CD14-positive monocyte (primary cell): ENCODE data around the gene MYL12B. TPM values are rescaled to one million over a fixed set of nuclear protein-coding genes. Genes with fewer than 3 reads are reported as not detected.

Experiments used
- DNase-seq, 3 donors: peaks; one replicate each; pipeline ENCODE4 v3.0.0-alpha.2; 2011 to 2022
- H2AFZ ChIP-seq: 2 replicates; pipeline ENCODE4 v1.6.0; 2012; ENCODE audit warnings: mild to moderate bottlenecking, low read depth, low read length, inconsistent platforms; ENCODE audit not compliant: insufficient read depth, poor library complexity, severe bottlenecking
- H3K27ac ChIP-seq, 2 donors: 1 replicate in 1 of 2; 2 replicates in 1 of 2; pipeline ENCODE4 v1.5.1; 2012 to 2013; ENCODE audit warnings: low read length in 2 of 2, control low read depth in 1 of 2, inconsistent platforms in 1 of 2, low read depth in 1 of 2, mild to moderate bottlenecking in 1 of 2
- H3K27me3 ChIP-seq, 2 donors: one replicate each; pipeline versions ENCODE4 v1.6.0 to v1.6.1; 2011 to 2013; ENCODE audit warnings: low read length in 2 of 2; ENCODE audit not compliant: control insufficient read depth in 2 of 2, insufficient read depth in 2 of 2
- H3K36me3 ChIP-seq, 2 donors: replicated peaks in 1 of 2; 1 replicate in 1 of 2; 2 replicates in 1 of 2; pipeline versions ENCODE4 v1.5.1 to v1.6.1; 2012 to 2013; ENCODE audit warnings: low read length in 2 of 2, control low read depth in 1 of 2, inconsistent platforms in 1 of 2, mild to moderate bottlenecking in 1 of 2; ENCODE audit not compliant: insufficient read depth in 2 of 2, control insufficient read depth in 1 of 2
- H3K4me1 ChIP-seq, 2 donors: 1 replicate in 1 of 2; 2 replicates in 1 of 2; pipeline versions ENCODE4 v1.5.1 to v1.6.1; 2012 to 2013; ENCODE audit warnings: low read length in 2 of 2, control low read depth in 1 of 2, inconsistent platforms in 1 of 2, mild to moderate bottlenecking in 1 of 2, moderate library complexity in 1 of 2; ENCODE audit not compliant: insufficient read depth in 2 of 2, control insufficient read depth in 1 of 2
- H3K4me2 ChIP-seq: replicated peaks from 2 replicates; pipeline ENCODE3; 2012; ENCODE audit warnings: low read length, moderate library complexity, mild to moderate bottlenecking; ENCODE audit not compliant: poor library complexity, severe bottlenecking; ENCODE audit errors: extremely low read depth
- H3K4me3 ChIP-seq, 3 experiments: fragments of 200-600 bp in 1 of 3; sonication (generic) in 1 of 3; replicated peaks in 1 of 3; 1 replicate in 2 of 3; 2 replicates in 1 of 3; pipeline ENCODE4 v1.5.1; 2011 to 2013; ENCODE audit warnings: low read length in 3 of 3, mild to moderate bottlenecking in 3 of 3, control low read depth in 2 of 3, low read depth in 2 of 3, inconsistent platforms in 1 of 3, moderate library complexity in 1 of 3
- H3K79me2 ChIP-seq: 2 replicates; pipeline ENCODE4 v1.6.0; 2012; ENCODE audit warnings: mild to moderate bottlenecking, control low read depth, inconsistent platforms, low read length, moderate library complexity; ENCODE audit not compliant: insufficient read depth
- H3K9ac ChIP-seq: 2 replicates; pipeline ENCODE4 v1.6.0; 2017; ENCODE audit warnings: low read length, mild to moderate bottlenecking; ENCODE audit not compliant: insufficient read depth, poor library complexity, severe bottlenecking
- H3K9me3 ChIP-seq, 2 donors: replicated peaks in 1 of 2; 1 replicate in 1 of 2; 2 replicates in 1 of 2; pipeline versions ENCODE4 v1.5.1 to v1.6.1; 2012 to 2013; ENCODE audit warnings: low read length in 2 of 2, control low read depth in 1 of 2; ENCODE audit not compliant: control insufficient read depth in 1 of 2, insufficient read depth in 1 of 2
- H4K20me1 ChIP-seq: 2 replicates; pipeline ENCODE4 v1.6.0; 2012; ENCODE audit warnings: mild to moderate bottlenecking, low read length, control low read depth, moderate library complexity; ENCODE audit not compliant: insufficient read depth
- H3K27ac Mint-ChIP-seq, 7 donors: one replicate each; pipeline ENCODE4 v1.8.0; 2020; ENCODE audit warnings: mild to moderate bottlenecking in 7 of 7, mixed read lengths in 7 of 7, moderate library complexity in 6 of 7, inconsistent platforms in 2 of 7
- H3K27me3 Mint-ChIP-seq, 3 donors: one replicate each; pipeline ENCODE4 v1.8.0; 2021 to 2022; ENCODE audit warnings: low read depth in 3 of 3, mild to moderate bottlenecking in 3 of 3, mixed read lengths in 3 of 3, moderate library complexity in 3 of 3, inconsistent platforms in 1 of 3
- H3K36me3 Mint-ChIP-seq, 2 donors: one replicate each; pipeline ENCODE4 v1.8.0; 2020; ENCODE audit warnings: mixed read lengths in 2 of 2, inconsistent platforms in 1 of 2, mild to moderate bottlenecking in 1 of 2
- H3K4me1 Mint-ChIP-seq: one replicate; pipeline ENCODE4 v1.8.0; 2020; ENCODE audit warnings: mild to moderate bottlenecking, mixed read lengths
- H3K4me3 Mint-ChIP-seq, 2 donors: one replicate each; pipeline ENCODE4 v1.8.0; 2020; ENCODE audit warnings: mild to moderate bottlenecking in 2 of 2, mixed read lengths in 2 of 2, moderate library complexity in 1 of 2
- H3K9me3 Mint-ChIP-seq, 7 donors: one replicate each; pipeline ENCODE4 v1.8.0; 2020 to 2022; ENCODE audit warnings: mixed read lengths in 7 of 7, mild to moderate bottlenecking in 6 of 7, moderate library complexity in 6 of 7, inconsistent platforms in 2 of 7
- WGBS: methylation state at CpG from one replicate; pipeline ENCODE4 v1.1.5; 2013; ENCODE audit warnings: missing lambda C conversion rate; ENCODE audit not compliant: insufficient coverage; 5-methylcytosine and 5-hydroxymethylcytosine counted together
- intact Hi-C, 2 donors: fragments of 100-400 bp; cut with micrococcal nuclease; formaldehyde crosslinking; loops; one replicate each; pipeline versions ENCODE4 v1.15.0 to v1.15.1; 2023
- polyA plus RNA-seq, 3 donors: library from polyadenylated mRNA; depleted of rRNA in 1 of 3; unstranded in 2 of 3; stranded (reverse) in 1 of 3; fragments of 300-500 nt in 2 of 3; fragments of >200 nt in 1 of 3; fragmentation: Illumina TruSeq in 2 of 3; gene quantifications; 1 replicate in 2 of 3; 2 replicates in 1 of 3; pipeline ENCODE4 v1.2.3, GENCODE V29; 2012 to 2021
- TF ChIP-seq, protein P1 (sequence below): fragments of 200-600 bp; IDR thresholded peaks from one replicate; pipeline ENCODE4 v1.8.0; 2022; ENCODE audit warnings: antibody characterized with exemption, mild to moderate bottlenecking

MYL12B gene
- polyA plus RNA-seq, 3 donors = 295 to 814 (median 727) TPM

DNA sequence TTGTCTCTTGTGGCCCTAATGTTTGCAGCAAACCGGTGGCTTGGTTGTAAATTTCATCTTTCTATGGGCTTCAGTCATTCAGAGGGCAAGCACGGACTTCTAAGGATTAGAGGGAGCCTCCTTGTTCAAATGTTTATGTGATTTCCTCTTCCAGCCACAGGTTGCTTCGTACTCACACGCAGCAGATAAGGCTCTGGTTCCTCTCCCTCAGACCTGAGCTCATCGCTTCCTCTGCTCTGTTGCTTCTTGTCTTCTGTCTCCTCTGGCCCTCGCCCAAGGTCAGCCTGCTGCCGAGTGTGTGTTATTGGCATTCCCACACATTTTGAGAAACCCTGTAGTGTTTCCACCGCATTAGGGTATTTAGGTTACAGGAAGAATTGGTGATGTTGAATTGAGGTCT is 44.0 kb downstream of the MYL12B start:
- Histone ChIP-seq H3K27me3 (no peaks in the 10 kb centered on the region), H3K4me1 (no peaks in the 10 kb centered on the region), H4K20me1 (no peaks in the 10 kb centered on the region), H3K27ac (no peak overlapping the region), H2AFZ (peak overlapping the region; percentile 16), H3K9me3 (no peaks in the 10 kb centered on the region), H3K9ac (no peak overlapping the region), H3K79me2 (no peaks in the 10 kb centered on the region), H3K4me2 (no peak overlapping the region), H3K36me3 (no peaks in the 10 kb centered on the region), H3K4me3 (no peak overlapping the region)
- peaks cover 0 to 3% (median 0%) of the 10 kb centered on the region in 7 donors for H3K9me3 Mint-ChIP-seq
- peak overlapping the region in 1 of 7 donors; percentile 8 for H3K27ac Mint-ChIP-seq
- peaks cover 2 to 13% (median 3%) of the 10 kb centered on the region in 3 donors for H3K27me3 Mint-ChIP-seq
- H3K4me3 Mint-ChIP-seq = no peak overlapping the region
- no peak for DNase-seq
- intact Hi-C loops = no loop called here
- TF ChIP-seq, protein P1, sequence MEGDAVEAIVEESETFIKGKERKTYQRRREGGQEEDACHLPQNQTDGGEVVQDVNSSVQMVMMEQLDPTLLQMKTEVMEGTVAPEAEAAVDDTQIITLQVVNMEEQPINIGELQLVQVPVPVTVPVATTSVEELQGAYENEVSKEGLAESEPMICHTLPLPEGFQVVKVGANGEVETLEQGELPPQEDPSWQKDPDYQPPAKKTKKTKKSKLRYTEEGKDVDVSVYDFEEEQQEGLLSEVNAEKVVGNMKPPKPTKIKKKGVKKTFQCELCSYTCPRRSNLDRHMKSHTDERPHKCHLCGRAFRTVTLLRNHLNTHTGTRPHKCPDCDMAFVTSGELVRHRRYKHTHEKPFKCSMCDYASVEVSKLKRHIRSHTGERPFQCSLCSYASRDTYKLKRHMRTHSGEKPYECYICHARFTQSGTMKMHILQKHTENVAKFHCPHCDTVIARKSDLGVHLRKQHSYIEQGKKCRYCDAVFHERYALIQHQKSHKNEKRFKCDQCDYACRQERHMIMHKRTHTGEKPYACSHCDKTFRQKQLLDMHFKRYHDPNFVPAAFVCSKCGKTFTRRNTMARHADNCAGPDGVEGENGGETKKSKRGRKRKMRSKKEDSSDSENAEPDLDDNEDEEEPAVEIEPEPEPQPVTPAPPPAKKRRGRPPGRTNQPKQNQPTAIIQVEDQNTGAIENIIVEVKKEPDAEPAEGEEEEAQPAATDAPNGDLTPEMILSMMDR = no peak
- H3K36me3 Mint-ChIP-seq = no peaks in the 10 kb centered on the region
- H3K4me1 Mint-ChIP-seq = no peaks in the 10 kb centered on the region
- 78% methylated on average over 5 of the region's 8 CpGs for WGBS

- DNase-seq = no peak
- TF ChIP-seq, protein P1 = no peak
- no peaks in the 10 kb centered on the region for H3K36me3 Mint-ChIP-seq
- H4K20me1 ChIP-seq = no peaks in the 10 kb centered on the region
- peaks cover 2 to 12% (median 3%) of the 10 kb centered on the region in 3 donors for H3K27me3 Mint-ChIP-seq
- intact Hi-C loops = no loop called here
- no peak overlapping the region for H3K9ac ChIP-seq
- no peaks in the 10 kb centered on the region for H3K4me1 Mint-ChIP-seq
- no peak overlapping the region for H3K27ac ChIP-seq
- H3K9me3 ChIP-seq = no peaks in the 10 kb centered on the region
- no peak overlapping the region for H2AFZ ChIP-seq
- H3K36me3 ChIP-seq = no peaks in the 10 kb centered on the region
- H3K4me1 ChIP-seq = no peaks in the 10 kb centered on the region
- H3K4me3 ChIP-seq = no peak overlapping the region
- no peak overlapping the region for H3K4me2 ChIP-seq
- no peaks in the 10 kb centered on the region for H3K27me3 ChIP-seq
- WGBS = 100% methylated on average over 1 of the region's 3 CpGs
- H3K27ac Mint-ChIP-seq = peak overlapping the region in 1 of 7 donors; percentile 8
- H3K79me2 ChIP-seq = no peaks in the 10 kb centered on the region
- peaks cover 0 to 3% (median 0%) of the 10 kb centered on the region in 7 donors for H3K9me3 Mint-ChIP-seq
- H3K4me3 Mint-ChIP-seq = no peak overlapping the region
Measured at GRCh38 chr18:3306391-3306790, 44.5 kb downstream of the MYL12B start.
